GM21619 (cell line): Measurements from ENCODE around the gene IER3.

Source experiments
- ATAC-seq: cut with Tn5 transposase; IDR thresholded peaks from one replicate; pipeline ENCODE4 v1.9.1; 2021; ENCODE audit not compliant: unreplicated experiment

The IER3 gene

GRCh38 chr6:30709101-30709868 is 35.1 kb downstream of the IER3 start:
- ATAC-seq, result no peak

GRCh38 chr6:30707281-30707850 is 37.0 kb downstream of the IER3 start:
- no peak for ATAC-seq

- ATAC-seq, result no peak
Observed at GRCh38 chr6:30705620-30706019, 38.7 kb downstream of the IER3 start.

- ATAC-seq, result no peak
Observed at GRCh38 chr6:30703821-30704220, 40.5 kb downstream of the IER3 start.

GRCh38 chr6:30703011-30703410 is 41.3 kb downstream of the IER3 start:
- ATAC-seq, result no peak

GRCh38 chr6:30700340-30700739 is 44.0 kb downstream of the IER3 start:
- ATAC-seq, result no peak

- no peak for ATAC-seq
Observed at GRCh38 chr6:30696432-30696831, 47.9 kb downstream of the IER3 start.
